GM21529 (cell line): ENCODE data around the gene TDRD9.

ENCODE experiments used
- ATAC-seq: cut with Tn5 transposase; IDR thresholded peaks from one replicate; pipeline ENCODE4 v1.9.1; 2021; ENCODE audit not compliant: unreplicated experiment

TDRD9 gene

DNA sequence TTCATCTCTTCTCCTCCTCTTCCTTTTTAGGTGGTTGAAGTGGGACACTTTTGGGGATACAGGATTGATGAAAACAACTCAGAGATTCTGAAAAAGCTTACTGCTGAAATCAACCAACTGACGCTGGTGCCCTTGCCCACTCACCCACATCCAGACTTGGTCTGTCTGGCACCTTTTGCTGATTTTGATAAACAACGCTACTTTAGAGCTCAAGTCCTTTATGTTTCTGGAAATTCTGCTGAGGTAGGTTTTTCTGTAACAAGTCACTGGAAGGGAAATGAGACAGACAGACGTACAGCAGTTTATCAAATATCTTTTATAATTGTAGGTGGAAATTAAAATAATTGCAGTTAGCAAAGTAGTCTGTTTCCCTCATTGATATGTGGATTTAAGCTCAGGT lies 97.3 kb downstream of the TDRD9 start:
- ATAC-seq = no peak

DNA sequence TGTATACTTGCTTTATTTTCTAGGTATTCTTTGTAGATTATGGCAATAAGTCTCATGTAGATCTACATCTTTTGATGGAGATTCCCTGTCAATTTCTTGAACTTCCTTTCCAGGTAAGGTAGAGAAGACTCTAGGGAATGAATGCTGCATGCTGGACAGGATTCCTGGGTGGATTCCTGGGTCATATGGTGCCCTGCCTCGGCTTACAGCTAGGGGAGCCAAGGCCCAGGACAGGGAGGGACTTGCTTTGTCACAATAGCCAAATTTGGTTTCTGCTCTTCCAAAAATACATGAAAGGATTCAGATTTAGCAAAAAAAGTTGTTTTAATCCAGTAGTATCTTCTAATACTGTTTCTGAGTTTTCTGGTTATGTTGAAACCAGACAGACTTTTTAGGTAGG lies 97.8 kb downstream of the TDRD9 start:
- no peak for ATAC-seq

DNA sequence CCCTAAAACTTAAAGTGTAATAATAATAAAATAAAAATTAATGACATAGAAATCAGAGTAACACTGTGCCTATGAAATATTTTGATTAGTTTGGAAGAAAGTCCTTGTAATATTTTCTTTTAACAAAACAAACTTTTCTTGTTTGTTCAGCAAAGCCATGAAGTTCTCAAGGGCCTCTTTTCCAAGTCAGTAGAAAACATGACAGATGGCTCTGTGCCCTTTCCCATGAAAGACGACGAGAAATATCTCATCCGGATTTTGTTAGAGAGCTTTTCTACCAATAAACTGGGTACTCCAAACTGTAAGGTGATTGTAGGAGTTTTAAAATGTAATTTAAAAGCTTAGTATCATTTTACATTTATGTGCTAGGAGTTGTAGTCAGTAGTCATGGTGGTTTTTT lies 102.7 kb downstream of the TDRD9 start:
- ATAC-seq = no peak

DNA sequence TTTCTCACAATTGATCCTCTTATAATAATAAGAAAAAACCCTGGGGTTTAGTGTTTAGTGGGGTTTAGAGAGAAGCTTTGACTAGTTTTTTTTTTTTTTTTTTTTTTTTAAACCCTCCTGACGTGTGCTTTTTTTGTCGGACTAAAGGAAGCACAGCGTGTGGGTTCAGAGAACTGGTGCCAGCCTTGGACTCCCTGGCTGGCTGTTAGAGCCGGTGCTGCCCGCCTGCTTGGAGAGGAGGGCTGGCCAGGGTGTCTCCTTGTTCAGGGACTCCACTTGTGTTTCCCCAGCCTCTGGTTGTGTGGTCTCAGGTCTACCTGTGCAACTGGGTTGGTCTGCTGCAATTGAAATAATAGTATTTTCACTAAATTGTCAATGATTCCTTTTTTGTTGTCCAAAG lies 103.1 kb downstream of the TDRD9 start:
- ATAC-seq = no peak

- ATAC-seq = no peak
Observed at GRCh38 chr14:104034976-104035699, 106.9 kb downstream of the TDRD9 start.

- ATAC-seq = no peak
Observed at GRCh38 chr14:104036212-104036611, 108.0 kb downstream of the TDRD9 start.

DNA sequence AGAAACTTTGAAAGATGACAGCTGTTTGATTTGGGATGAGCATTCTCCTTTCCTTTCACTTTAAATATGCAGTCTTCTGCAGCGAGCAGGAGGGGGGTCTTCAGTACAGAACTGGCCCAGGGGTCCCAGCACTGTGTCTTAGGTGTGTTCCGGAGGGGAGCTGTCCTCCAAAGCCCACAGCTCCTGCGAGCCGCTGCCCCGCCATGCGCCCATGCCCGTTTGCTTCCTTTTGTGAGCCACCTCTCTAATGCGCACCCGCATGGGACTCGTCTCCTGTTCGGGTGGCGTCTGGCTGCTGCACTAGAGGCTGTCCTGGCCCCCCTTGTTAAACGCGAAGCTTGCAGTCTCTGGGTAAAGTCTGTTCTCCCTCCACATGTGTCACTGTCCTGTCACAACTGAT lies 108.8 kb downstream of the TDRD9 start:
- no peak for ATAC-seq

- no peak for ATAC-seq
Observed at GRCh38 chr14:104037903-104038302, 109.6 kb downstream of the TDRD9 start.

GRCh38 chr14:104039214-104039613 lies 111.0 kb downstream of the TDRD9 start:
- ATAC-seq = no peak

GRCh38 chr14:104040539-104040938 lies 112.3 kb downstream of the TDRD9 start:
- ATAC-seq = no peak

GRCh38 chr14:104041430-104042104 lies 113.3 kb downstream of the TDRD9 start:
- no peak for ATAC-seq

DNA sequence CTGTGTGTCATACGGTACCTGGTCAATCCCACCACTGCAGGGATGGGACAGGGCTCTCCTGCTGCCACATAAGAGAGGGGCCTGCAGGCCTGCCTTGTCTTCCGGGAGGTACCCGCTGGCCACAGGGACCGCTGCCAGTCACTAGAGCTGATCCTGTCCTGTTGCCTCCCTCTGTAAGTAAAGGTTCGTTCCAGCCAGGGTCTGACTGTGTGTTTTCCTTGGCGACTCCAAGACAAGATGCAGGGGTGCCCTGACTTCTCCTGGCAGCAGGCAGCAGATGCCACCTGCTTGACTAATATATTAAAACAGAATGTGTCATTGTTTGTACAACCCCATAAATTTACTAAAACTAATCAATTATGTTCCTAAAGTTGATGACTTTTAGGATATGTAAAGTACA lies 115.8 kb downstream of the TDRD9 start:
- no peak for ATAC-seq

DNA sequence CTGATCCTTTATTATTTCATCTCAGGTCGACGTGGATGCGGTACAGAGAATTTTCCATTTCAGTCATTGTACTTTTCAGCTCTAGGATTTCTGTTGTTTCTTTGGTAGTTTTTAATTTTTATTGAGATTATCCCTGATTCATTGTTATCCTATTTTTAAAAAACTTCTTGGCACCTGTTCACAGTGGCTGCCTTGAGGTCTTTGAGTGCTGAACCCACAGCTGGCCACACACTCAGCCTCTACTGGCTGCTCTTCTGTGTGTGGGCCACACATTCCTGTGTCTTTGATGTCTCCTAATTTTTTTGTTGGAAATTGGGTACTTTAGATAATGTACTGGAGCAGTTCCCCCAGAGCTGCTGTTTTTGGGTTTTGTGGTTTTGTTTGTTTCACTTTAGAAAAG lies 119.5 kb downstream of the TDRD9 start:
- ATAC-seq = no peak

DNA sequence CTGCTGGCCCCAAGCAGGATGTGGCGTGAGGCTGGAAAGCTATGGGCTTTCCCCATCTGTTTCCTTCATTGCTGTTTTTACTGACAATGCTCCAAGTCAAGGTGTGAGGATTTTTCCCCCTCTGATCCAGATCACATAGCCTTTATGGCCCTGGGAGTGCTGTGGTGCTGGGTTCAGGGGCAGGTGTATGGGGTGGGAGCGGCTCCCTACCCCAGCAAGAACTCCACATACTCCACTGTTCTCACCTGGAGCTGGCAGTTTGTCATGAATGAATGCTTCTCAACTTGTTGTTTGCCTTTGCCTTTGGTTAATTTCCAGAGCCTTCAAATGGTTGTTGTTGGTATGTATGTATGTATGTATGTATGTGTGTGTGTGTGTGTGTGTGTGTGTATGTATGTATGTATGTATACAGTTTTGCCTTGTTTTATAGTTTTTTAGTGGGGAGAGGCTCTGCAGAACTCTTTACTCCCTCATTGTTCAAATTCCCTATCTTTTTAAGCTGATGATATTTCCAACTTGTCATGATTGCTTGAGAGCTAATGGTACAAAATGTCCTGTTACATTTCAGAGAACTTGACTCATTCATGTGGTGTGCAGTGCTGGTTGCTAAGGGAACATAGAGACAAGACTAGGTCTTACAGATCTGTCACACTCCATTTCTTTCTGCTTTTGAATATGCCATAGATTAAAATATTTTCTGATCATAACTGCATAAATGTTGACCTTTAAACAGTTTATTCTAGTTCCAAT lies 120.7 kb downstream of the TDRD9 start:
- no peak for ATAC-seq

DNA sequence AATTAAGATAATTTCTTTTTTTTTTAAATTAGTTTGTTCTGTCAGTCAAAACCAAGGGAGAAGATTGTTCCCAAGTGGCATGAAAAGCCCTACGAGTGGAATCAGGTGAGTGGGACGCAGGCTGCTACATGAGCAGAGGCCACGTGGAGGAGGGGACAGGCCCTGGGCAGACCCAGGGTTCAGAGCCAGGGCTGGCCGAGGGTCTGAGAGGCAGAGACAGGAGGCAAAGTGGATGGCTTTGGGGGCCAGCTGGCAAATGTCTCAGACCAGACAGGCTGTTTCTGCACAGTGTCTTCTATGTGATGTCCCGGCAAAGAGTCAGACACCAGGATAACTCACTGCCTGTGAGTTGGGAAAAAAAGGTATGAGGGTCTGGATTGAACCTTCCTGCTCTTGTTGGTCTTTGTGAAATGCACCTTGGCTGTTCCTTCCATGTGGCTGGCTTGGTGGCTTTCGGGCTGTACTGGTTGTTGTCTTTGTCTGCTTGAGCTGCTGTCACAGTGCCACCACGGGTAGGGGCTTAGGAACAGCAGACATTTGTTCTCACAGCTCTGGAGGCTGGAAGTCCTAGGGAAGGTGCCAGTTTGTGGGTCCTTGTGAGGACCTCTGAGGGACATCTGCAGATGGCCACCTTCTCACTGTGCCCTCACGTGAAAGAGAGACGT lies 121.5 kb downstream of the TDRD9 start:
- no peak for ATAC-seq

DNA sequence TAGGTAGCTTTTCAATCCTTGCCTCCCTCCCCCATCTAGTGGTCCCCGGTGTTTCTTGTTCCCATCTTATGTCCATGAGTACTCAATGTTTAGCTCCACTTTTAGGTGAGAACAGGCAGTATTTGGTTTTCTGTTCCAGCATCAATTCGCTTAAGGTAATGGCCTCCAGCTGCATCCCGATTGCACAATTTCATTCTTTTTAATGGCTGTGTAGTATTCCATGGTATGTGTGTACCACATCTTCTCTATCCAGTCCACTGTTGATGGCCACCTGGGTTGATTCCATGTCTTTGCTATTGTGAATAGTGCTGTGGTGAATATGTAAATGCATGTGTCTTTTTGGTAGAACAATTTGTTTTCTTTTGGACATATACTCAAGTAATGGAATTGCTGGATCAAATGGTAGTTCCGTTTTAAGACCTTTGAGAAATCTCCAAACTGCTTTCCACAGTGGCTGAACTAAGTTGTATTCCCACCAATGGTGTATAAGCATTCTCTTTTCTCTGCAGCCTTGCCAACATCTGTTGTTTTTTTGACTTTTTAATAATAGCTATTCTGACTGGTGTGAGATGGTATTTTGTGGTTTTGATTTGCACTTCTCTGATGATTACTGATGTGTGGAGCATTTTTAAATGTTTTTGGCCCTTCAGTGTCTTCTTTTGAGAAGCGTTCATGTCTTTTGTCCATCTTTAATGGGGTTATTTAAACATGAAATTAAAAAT lies 123.0 kb downstream of the TDRD9 start:
- no peak for ATAC-seq

GRCh38 chr14:104054222-104054905 lies 126.1 kb downstream of the TDRD9 start:
- ATAC-seq = no peak

GRCh38 chr14:104062281-104062680 lies 134.0 kb downstream of the TDRD9 start:
- ATAC-seq = no peak

DNA sequence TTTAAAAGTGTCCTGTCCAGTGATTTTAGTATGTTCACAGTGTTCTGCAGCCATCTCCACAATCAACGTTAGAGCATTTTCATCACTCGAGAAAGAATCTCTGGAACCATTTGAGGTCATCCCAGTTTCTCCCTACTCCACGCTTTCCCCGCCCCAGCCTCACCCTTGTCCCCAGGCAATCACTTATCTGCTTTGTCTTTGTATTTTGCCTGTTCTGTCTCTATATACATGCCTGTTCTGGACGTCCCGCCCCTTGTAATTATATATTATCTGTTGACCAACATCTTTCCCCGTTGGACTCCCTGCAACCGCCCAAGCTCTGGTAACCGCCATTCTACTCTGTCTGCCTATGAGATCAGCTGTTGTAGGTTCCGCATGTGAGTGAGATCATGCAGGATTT lies 135.7 kb downstream of the TDRD9 start:
- no peak for ATAC-seq

DNA sequence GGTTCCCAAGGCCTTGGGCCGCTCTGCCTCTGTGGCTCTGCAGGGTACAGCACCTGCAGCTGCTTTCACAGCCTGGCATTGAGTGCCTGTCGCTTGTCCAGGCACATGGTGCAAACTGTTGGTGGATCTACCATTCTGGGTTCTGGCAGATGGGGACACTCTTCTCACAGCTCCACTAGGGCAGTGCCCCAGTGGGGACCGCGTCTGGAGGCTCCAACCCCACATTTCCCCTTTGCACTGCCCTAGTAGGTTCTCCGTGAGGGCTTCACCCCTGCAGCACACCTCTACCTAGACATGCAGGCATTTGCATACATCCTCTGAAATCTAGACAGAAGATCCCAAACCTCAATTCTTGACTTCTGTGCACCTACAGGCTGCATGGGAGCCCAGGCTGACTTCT lies 138.0 kb downstream of the TDRD9 start:
- no peak for ATAC-seq
